ENCODE measurements around the gene TOB2. TPM values are rescaled to one million over a fixed set of nuclear protein-coding genes. Genes with fewer than 3 reads are reported as not detected.

Gene TOB2
- total RNA-seq, 2 experiments from 2014 or later = 27.0 to 28.5 TPM

GRCh38 chr22:41401781-41402648 lies 44.6 kb downstream of the TOB2 start:
- TF ChIP-seq CTCF (IDR thresholded peaks at IDR 0.05) = no peak
- Mint-ChIP-seq H3K27ac (no peak overlapping the region), H3K9me3 (no peaks in the 10 kb centered on the region), H3K4me3 (no peak overlapping the region), H3K36me3 (ENCODE audit: low read depth) (no peaks in the 10 kb centered on the region), H3K4me1 (ENCODE audit: low read depth) (peaks cover 19% of the 10 kb centered on the region), H3K27me3 (no peaks in the 10 kb centered on the region)
- intact Hi-C loops (cut with micrococcal nuclease) = loop anchor here (5.0 kb wide), 1 partner anchor 125 kb away; no protein-coding TSS in a partner anchor
- DNase-seq (no peak), ATAC-seq (no peak)
- CTCF ChIA-PET = interaction anchor here (0.8 to 8.9 kb wide), 16 partner anchors 9 to 194 kb away, joined by 3 to 106 read pairs (median 14); partner anchors contain the start of genes ACO2, PHF5A and TEF
- POLR2A ChIA-PET = interaction anchor here (0.9 to 2.9 kb wide), 3 partner anchors 44 to 67 kb away, joined by 3 to 15 read pairs (median 8); partner anchors contain the start of genes ACO2, PHF5A and TOB2

GRCh38 chr22:41398921-41399320 lies 47.7 kb downstream of the TOB2 start:
- Mint-ChIP-seq H3K27me3 (no peaks in the 10 kb centered on the region), H3K9me3 (no peaks in the 10 kb centered on the region), H3K27ac (no peak overlapping the region), H3K4me3 (no peak overlapping the region), H3K36me3 (ENCODE audit: low read depth) (no peaks in the 10 kb centered on the region), H3K4me1 (ENCODE audit: low read depth) (peaks cover 3% of the 10 kb centered on the region)
- intact Hi-C loops (cut with micrococcal nuclease) = no loop called here
- ATAC-seq (no peak), DNase-seq (no peak)
- ChIA-PET POLR2A (no interaction called here), CTCF (interaction anchor here (1.4 to 8.9 kb wide), 2 partner anchors 126 to 134 kb away, joined by 3 to 106 read pairs; no protein-coding TSS in a partner anchor)
- TF ChIP-seq CTCF (IDR thresholded peaks at IDR 0.05) = no peak

GRCh38 chr22:41397143-41397811 lies 49.3 kb downstream of the TOB2 start:
- H3K4me1 Mint-ChIP-seq (ENCODE audit: low read depth) = no peaks in the 10 kb centered on the region
- no peaks in the 10 kb centered on the region for H3K27me3 Mint-ChIP-seq
- ChIA-PET POLR2A (interaction anchor here (0.5 to 1.2 kb wide), 4 partner anchors 49 to 139 kb away, joined by 3 to 4 read pairs (median 4); partner anchors contain the start of gene TOB2), CTCF (interaction anchor here (8.9 kb wide), 1 partner anchor 128 kb away, joined by 106 read pairs; no protein-coding TSS in a partner anchor)
- intact Hi-C loops (cut with micrococcal nuclease) = no loop called here
- no peak for ATAC-seq
- no peak overlapping the region for H3K27ac Mint-ChIP-seq
- DNase-seq = no peak
- no peak for TF ChIP-seq CTCF (IDR thresholded peaks at IDR 0.05)
- no peak overlapping the region for H3K4me3 Mint-ChIP-seq
- H3K36me3 Mint-ChIP-seq (ENCODE audit: low read depth) = no peaks in the 10 kb centered on the region
- H3K9me3 Mint-ChIP-seq = no peaks in the 10 kb centered on the region

- no peak for ATAC-seq
- no peak for DNase-seq
- Mint-ChIP-seq H3K36me3 (ENCODE audit: low read depth) (no peaks in the 10 kb centered on the region), H3K4me3 (no peak overlapping the region), H3K27me3 (no peaks in the 10 kb centered on the region), H3K27ac (no peak overlapping the region), H3K4me1 (ENCODE audit: low read depth) (no peaks in the 10 kb centered on the region), H3K9me3 (no peaks in the 10 kb centered on the region)
- POLR2A ChIA-PET = no interaction called here
- no peak for TF ChIP-seq CTCF (IDR thresholded peaks at IDR 0.05)
- CTCF ChIA-PET = interaction anchor here (1.3 kb wide), 1 partner anchor 473 kb away, joined by 3 read pairs; no protein-coding TSS in a partner anchor
- intact Hi-C loops (cut with micrococcal nuclease) = no loop called here
Observed at GRCh38 chr22:41395531-41396240, 50.9 kb downstream of the TOB2 start.
